GM12874 (cell line): ENCODE data around the gene PTPRK.

Source experiments
- TF ChIP-seq, protein P1 (sequence below): IDR thresholded peaks from 2 replicates; pipeline ENCODE4 v1.5.1; 2011; ENCODE audit warnings: low read depth, mild to moderate bottlenecking, control low read depth, low read length, moderate library complexity; ENCODE audit not compliant: insufficient read depth

The PTPRK gene

DNA sequence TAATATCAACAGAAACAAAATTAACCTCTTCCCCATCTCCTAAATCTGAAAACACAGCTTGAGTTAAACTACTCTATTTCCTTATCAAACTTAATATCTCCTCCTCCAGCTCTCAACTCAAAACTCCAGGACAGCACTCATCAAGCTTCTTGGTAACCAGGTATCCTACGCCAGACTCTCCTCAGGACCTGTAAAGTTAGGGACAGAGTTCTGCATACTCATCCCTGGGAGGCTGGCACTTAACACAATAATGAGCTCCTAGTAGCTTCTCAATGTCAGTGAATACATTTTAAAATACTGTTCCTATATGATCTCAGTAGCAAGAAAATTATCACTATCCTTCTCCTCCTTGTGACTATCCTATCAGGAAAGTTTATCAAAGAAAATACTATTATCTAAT is 240.3 kb downstream of the PTPRK start:
- TF ChIP-seq, protein P1, sequence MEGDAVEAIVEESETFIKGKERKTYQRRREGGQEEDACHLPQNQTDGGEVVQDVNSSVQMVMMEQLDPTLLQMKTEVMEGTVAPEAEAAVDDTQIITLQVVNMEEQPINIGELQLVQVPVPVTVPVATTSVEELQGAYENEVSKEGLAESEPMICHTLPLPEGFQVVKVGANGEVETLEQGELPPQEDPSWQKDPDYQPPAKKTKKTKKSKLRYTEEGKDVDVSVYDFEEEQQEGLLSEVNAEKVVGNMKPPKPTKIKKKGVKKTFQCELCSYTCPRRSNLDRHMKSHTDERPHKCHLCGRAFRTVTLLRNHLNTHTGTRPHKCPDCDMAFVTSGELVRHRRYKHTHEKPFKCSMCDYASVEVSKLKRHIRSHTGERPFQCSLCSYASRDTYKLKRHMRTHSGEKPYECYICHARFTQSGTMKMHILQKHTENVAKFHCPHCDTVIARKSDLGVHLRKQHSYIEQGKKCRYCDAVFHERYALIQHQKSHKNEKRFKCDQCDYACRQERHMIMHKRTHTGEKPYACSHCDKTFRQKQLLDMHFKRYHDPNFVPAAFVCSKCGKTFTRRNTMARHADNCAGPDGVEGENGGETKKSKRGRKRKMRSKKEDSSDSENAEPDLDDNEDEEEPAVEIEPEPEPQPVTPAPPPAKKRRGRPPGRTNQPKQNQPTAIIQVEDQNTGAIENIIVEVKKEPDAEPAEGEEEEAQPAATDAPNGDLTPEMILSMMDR = no peak

DNA sequence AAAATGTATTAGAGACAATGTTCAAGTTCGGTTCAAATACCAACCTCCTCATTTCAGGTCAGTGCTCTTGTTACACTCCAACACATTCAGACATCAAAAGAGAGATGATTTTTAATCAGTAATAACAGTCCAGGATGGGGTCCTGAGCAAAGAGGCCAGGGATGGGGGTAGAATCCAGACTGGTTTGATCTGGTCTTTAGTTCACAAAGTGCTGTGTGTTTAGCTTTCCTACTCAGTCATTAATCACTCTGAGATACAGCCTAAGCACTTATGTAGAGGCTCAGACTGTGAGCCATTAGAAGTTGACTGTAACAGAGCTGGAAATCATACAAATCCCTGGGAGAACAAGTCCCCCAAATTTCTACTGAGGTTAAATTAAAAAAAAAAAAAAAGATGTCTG is 241.6 kb downstream of the PTPRK start:
- TF ChIP-seq, protein P1 = no peak

DNA sequence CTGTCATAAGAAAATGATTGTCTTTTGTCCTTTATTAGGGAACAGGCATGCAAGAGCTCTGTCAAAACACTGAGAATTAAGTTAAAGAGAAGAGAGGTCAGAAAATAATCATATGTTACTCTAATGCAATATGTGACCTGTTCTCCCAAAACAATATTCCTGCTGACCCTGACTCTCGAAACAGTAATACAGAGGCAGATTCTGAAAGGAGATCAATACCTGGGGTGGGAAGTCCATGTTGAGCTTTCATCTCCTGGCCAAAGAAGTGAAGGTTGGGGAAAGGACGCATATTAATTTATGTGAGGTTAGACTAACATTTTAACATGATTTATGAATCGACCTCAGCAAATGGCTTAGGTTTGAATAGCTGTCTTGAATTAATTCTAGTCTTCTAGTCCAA is 243.0 kb downstream of the PTPRK start:
- TF ChIP-seq, protein P1 = no peak

DNA sequence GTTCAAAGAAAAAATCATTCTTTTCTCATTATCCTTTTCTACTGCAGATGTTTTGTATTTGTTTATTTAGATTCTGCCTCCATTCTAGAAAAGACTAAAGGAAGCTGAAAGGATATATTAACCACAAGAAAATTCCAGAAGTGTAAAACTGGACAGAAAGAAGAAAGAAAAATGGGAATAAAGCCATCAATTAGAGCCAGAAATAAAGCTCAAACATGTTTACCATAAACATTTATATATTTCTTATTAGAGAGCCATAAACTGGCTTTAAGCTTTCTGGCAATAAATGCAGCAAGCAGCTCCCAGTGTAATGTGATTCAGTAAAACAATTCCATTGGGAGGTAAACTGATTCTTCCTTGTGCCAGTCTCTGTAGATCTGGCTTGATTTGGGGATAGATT is 244.1 kb downstream of the PTPRK start:
- TF ChIP-seq, protein P1 = no peak

DNA sequence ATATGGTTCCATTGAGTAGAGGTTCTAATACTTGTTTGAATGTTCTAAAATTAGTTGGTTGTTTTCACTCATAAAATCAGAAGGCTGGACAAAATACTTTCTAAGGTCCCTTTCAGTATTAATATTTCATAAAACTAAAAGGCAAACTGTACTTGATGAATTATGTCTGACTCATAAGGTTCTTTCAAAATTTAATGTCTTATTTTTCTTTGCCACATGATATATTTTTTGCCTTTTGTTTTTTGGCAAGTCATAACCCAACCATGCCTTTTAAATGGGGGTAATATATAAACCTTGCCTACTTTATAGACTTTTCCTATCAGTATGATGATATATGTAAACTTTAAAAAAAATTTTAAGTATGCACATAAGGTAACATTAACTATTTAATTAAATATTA is 244.7 kb downstream of the PTPRK start:
- TF ChIP-seq, protein P1 = no peak

GRCh38 chr6:128275030-128275429 is 245.4 kb downstream of the PTPRK start:
- TF ChIP-seq, protein P1 = no peak

GRCh38 chr6:128271527-128271926 is 248.9 kb downstream of the PTPRK start:
- TF ChIP-seq, protein P1 = no peak

- TF ChIP-seq, protein P1 = no peak
Observed at GRCh38 chr6:128271011-128271410, 249.4 kb downstream of the PTPRK start.
